Endothelial cell of umbilical vein (primary cell): ENCODE measurements around the gene FBXO44.

Experiments
- FOS ChIP-seq: IDR thresholded peaks from 2 replicates; pipeline ENCODE4 v1.6.1; 2011; ENCODE audit warnings: mild to moderate bottlenecking, low read length, moderate library complexity, borderline replicate concordance; ENCODE audit not compliant: insufficient read depth
- GATA2 ChIP-seq: IDR thresholded peaks from 2 replicates; pipeline ENCODE4 v1.7.0; 2011; ENCODE audit warnings: low read depth, mild to moderate bottlenecking, moderate library complexity, mixed read lengths, low read length; ENCODE audit not compliant: insufficient read length, insufficient read depth
- JUN ChIP-seq: IDR thresholded peaks from 2 replicates; pipeline ENCODE4 v1.6.1; 2011; ENCODE audit warnings: borderline replicate concordance, low read depth; ENCODE audit not compliant: insufficient read length, insufficient read depth
- POLR2A ChIP-seq: IDR thresholded peaks from 2 replicates; pipeline ENCODE4 v1.6.1; 2012; ENCODE audit warnings: low read depth, mild to moderate bottlenecking, control low read depth, low read length
- POLR2AphosphoS5 ChIP-seq: IDR thresholded peaks from 2 replicates; pipeline ENCODE4 v1.6.1; 2012; ENCODE audit warnings: low read depth, mild to moderate bottlenecking, control low read depth, low read length, moderate library complexity; ENCODE audit not compliant: insufficient read depth
- TF ChIP-seq, protein P1 (sequence below), 2 donors: IDR thresholded peaks; 1 replicate in 1 of 2; 2 replicates in 1 of 2; pipeline ENCODE4 v1.5.1; 2011; ENCODE audit warnings: low read length in 2 of 2, mild to moderate bottlenecking in 2 of 2, moderate library complexity in 2 of 2, control low read depth in 1 of 2, inconsistent platforms in 1 of 2, low read depth in 1 of 2; ENCODE audit not compliant: insufficient read depth in 1 of 2; ENCODE audit errors: extremely low read depth in 1 of 2
- TF ChIP-seq, protein P2 (sequence below): IDR thresholded peaks from 2 replicates; pipeline ENCODE4 v1.6.1; 2011; ENCODE audit not compliant: insufficient read depth, insufficient read length

DNA sequence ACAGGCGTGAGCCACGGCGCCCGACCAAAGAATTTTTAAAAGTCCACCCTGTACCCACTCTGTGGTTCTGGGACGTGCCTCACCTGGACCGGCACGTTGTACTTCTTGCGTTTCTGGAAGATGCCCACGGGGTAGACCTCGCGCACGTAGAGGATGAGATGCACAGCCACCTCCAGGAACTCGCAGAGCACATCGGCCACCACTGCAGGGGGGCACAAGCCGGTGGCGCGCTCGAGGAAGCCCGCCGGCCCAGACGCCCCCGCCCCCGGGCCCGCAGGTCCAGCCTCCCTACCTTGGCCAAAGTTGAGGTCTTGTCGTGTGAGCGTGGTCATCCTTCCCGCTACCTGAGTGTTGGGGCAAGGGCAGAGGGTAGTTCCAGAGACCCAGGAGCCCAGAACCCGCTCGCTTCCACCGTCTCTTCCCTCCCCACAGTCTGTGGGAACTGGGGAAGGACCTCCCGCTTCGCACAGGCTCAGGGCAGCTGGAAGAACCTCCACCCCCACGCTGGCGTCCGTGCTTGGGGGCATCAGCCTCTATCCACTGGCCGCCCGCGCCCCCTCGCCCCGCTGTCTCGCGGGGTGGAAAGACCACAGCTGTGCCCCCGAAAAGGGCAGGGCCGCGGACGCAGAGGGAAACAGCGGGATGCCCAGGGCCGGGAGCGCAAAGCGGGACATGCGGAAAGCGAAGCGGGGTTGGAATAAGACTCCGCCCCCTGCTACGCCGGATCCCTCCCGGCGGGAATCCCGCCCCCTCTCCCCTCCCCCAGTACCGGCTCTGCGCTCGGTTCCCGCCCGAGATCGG lies 25.8 kb downstream of the FBXO44 start:
- TF ChIP-seq POLR2A = no peak
- TF ChIP-seq POLR2AphosphoS5 = no peak
- TF ChIP-seq, protein P1, sequence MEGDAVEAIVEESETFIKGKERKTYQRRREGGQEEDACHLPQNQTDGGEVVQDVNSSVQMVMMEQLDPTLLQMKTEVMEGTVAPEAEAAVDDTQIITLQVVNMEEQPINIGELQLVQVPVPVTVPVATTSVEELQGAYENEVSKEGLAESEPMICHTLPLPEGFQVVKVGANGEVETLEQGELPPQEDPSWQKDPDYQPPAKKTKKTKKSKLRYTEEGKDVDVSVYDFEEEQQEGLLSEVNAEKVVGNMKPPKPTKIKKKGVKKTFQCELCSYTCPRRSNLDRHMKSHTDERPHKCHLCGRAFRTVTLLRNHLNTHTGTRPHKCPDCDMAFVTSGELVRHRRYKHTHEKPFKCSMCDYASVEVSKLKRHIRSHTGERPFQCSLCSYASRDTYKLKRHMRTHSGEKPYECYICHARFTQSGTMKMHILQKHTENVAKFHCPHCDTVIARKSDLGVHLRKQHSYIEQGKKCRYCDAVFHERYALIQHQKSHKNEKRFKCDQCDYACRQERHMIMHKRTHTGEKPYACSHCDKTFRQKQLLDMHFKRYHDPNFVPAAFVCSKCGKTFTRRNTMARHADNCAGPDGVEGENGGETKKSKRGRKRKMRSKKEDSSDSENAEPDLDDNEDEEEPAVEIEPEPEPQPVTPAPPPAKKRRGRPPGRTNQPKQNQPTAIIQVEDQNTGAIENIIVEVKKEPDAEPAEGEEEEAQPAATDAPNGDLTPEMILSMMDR (IDR thresholded peaks at IDR 0.05; ENCODE audit: extremely low read depth in 1 of 2, insufficient read depth in 1 of 2, low read depth in 1 of 2, low read length in 2 of 2) = no peak
- TF ChIP-seq, protein P2, sequence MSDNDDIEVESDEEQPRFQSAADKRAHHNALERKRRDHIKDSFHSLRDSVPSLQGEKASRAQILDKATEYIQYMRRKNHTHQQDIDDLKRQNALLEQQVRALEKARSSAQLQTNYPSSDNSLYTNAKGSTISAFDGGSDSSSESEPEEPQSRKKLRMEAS = no peak
- no peak for TF ChIP-seq JUN
- TF ChIP-seq FOS = no peak
- TF ChIP-seq GATA2 = no peak
